Ovary (tissue), 9 donors: Measurements from ENCODE around the gene FAM53B. TPM values are rescaled to one million over a fixed set of nuclear protein-coding genes. Genes with fewer than 3 reads are reported as not detected.

ENCODE experiments used
- DNase-seq, 5 donors: peaks; one replicate each; pipeline ENCODE4 v3.0.0-alpha.2; 2019 to 2020
- H3K27ac ChIP-seq, 2 donors: fragments of 200-600 bp; one replicate each; pipeline versions ENCODE4 v1.5.1 to v1.8.0; 2019 to 2022
- H3K27me3 ChIP-seq: fragments of 200-600 bp; one replicate; pipeline ENCODE4 v1.8.0; 2022
- H3K36me3 ChIP-seq: fragments of 200-600 bp; sonication (generic); one replicate; pipeline ENCODE4 v1.5.1; 2019
- H3K4me1 ChIP-seq: one replicate; pipeline ENCODE4 v1.8.1; 2013; ENCODE audit warnings: mild to moderate bottlenecking, moderate library complexity; ENCODE audit not compliant: insufficient read depth
- H3K4me3 ChIP-seq: fragments of 200-600 bp; sonication (generic); one replicate; pipeline ENCODE4 v1.5.1; 2017
- H3K9me3 ChIP-seq, 2 donors: fragments of 200-600 bp in 1 of 2; sonication (generic) in 1 of 2; one replicate each; pipeline versions ENCODE4 v1.5.1 to v1.8.1; 2013 to 2019; ENCODE audit warnings: mild to moderate bottlenecking in 1 of 2, moderate library complexity in 1 of 2
- CTCF ChIP-seq, 3 donors: fragments of 450-650 bp in 2 of 3; fragments of 200-600 bp in 1 of 3; IDR thresholded peaks; one replicate each; pipeline versions ENCODE4 v1.5.1 to v1.8.0; 2016 to 2022; ENCODE audit warnings: antibody characterized with exemption in 3 of 3, mild to moderate bottlenecking in 1 of 3
- EP300 ChIP-seq: sonication (generic); formaldehyde crosslinking; IDR thresholded peaks from one replicate; pipeline ENCODE4 v1.6.1; 2017; ENCODE audit warnings: antibody characterized with exemption
- POLR2A ChIP-seq: fragments of 450-650 bp; IDR thresholded peaks from one replicate; pipeline ENCODE4 v1.6.1; 2017; ENCODE audit warnings: antibody characterized with exemption, mild to moderate bottlenecking, moderate library complexity
- WGBS, 3 donors: extraction: QIAGEN DNeasy Blood & Tissue Kit in 1 of 3; methylation state at CpG; one replicate each; pipeline versions ENCODE4 v1.1.5 to v1.1.7; 2013 to 2017; 5-methylcytosine and 5-hydroxymethylcytosine counted together
- intact Hi-C, 4 donors: fragments of 100-400 bp; cut with DNase I; formaldehyde crosslinking; loops; one replicate each; pipeline versions ENCODE4 v1.11.0 to v1.15.1; 2022 to 2023
- polyA plus RNA-seq, 2 donors: library from polyadenylated mRNA; stranded (reverse); fragments of 200-250 nt in 1 of 2; fragments of 350-450 nt in 1 of 2; fragmentation: Illumina TruSeq in 1 of 2; extraction: RNeasy Lipid Tissue Mini Kit (QIAGEN cat#74804) in 1 of 2; gene quantifications; one replicate each; pipeline ENCODE4 v1.2.3, GENCODE V29; 2013 to 2014
- total RNA-seq, 7 donors: library from RNA; depleted of rRNA in 2 of 7; stranded (reverse); fragments of >200 nt in 2 of 7; fragmentation: NEBNext Ultra II Directional in 3 of 7; extraction: Animal tissue kit (Norgen Biotek cat#: 25700) in 3 of 7; gene quantifications; one replicate each; pipeline versions ENCODE4 v1.1.0 to v1.2.4, GENCODE V29; 2016 to 2023
- donor health status: DM: no; HTN: no; CAD: no; lungs with moderate emphysema.
- donor health status: DM: no; HTN: no; CAD: no.
- donor health status: Bipolar disorder and iron deficiency.
- donor health status: DM: yes; HTN: yes; CAD: no.
- donor health status: DM: no; HTN: no; CAD: no.
- donor health status: DM: yes; HTN: yes; CAD: no.

Gene FAM53B
- total and polyA plus RNA-seq, 9 donors: 9.7 to 77.6 (median 45.5) TPM

GRCh38 chr10:124678557-124679240 is 65.5 kb downstream of the FAM53B start:
- intact Hi-C loops: no loop called here
- H3K36me3 ChIP-seq: no peaks in the 10 kb centered on the region
- WGBS, 3 donors: 65 to 75% (median 71%) methylated on average over 12 of the region's 12 CpGs
- peaks cover 41% of the 10 kb centered on the region for H3K4me1 ChIP-seq
- TF ChIP-seq EP300 (no peak), CTCF (IDR thresholded peaks at IDR 0.05) (no peak), POLR2A (no peak)
- no peaks in the 10 kb centered on the region for H3K27me3 ChIP-seq
- DNase-seq: no peak
- no peak overlapping the region for H3K4me3 ChIP-seq
- H3K27ac ChIP-seq: no peak overlapping the region
- no peaks in the 10 kb centered on the region for H3K9me3 ChIP-seq

- no peak overlapping the region for H3K4me3 ChIP-seq
- no peak for DNase-seq
- H3K27ac ChIP-seq: no peak overlapping the region
- no peaks in the 10 kb centered on the region for H3K27me3 ChIP-seq
- TF ChIP-seq EP300: no peak
- TF ChIP-seq POLR2A: no peak
- no peak for TF ChIP-seq CTCF (IDR thresholded peaks at IDR 0.05)
- no peaks in the 10 kb centered on the region for H3K36me3 ChIP-seq
- intact Hi-C loops: no loop called here
- no peaks in the 10 kb centered on the region for H3K9me3 ChIP-seq
- H3K4me1 ChIP-seq: peaks cover 41% of the 10 kb centered on the region
- 33 to 44% (median 35%) methylated on average over 10 of the region's 10 CpGs for WGBS, 3 donors
Measured at GRCh38 chr10:124677749-124678556, 66.2 kb downstream of the FAM53B start.

- Histone ChIP-seq H3K27ac (no peak overlapping the region), H3K4me3 (no peak overlapping the region), H3K9me3 (no peaks in the 10 kb centered on the region), H3K36me3 (no peaks in the 10 kb centered on the region), H3K27me3 (no peaks in the 10 kb centered on the region), H3K4me1 (peaks cover 42% of the 10 kb centered on the region)
- no peak for DNase-seq
- intact Hi-C loops: no loop called here
- no peak for TF ChIP-seq CTCF (IDR thresholded peaks at IDR 0.05)
- no peak for TF ChIP-seq EP300
- no peak for TF ChIP-seq POLR2A
- 72 to 80% (median 77%) methylated on average over 10 of the region's 10 CpGs for WGBS, 3 donors
Measured at GRCh38 chr10:124677293-124677699, 66.9 kb downstream of the FAM53B start.

DNA sequence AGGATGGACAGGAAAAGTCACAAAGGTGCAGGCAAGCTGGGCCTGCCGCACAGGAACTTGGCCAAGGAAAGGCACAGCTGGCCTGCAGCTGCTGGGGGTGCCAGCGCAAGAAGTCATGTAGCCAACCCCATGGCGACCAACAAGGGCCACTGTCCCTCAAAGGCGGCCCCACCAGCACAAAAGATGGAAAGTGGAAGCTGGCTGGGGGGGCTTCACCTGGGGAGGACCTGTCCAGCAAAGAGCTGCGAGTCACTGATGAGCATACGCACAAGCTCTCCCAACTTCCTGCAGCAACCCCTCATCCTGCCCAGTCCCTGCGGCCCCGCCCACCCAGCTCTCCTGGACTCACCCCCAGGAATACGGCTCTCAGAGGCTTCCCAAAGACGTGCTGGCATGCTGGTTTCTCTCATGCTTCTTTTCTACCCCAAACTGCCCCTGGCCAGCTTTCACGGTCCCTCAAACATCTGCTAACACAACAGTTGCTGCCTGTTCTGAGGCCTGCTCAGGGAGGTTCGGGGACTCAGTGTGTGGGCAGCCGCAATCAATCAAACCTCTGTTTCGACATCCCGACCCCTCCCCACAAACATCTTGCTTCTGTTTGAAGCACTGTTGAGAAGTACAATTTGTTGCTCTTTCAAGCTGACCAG is 67.6 kb downstream of the FAM53B start:
- no peak for DNase-seq
- Histone ChIP-seq H3K4me3 (no peak overlapping the region), H3K27ac (no peak overlapping the region), H3K36me3 (no peaks in the 10 kb centered on the region), H3K4me1 (peaks cover 45% of the 10 kb centered on the region), H3K27me3 (no peaks in the 10 kb centered on the region), H3K9me3 (no peaks in the 10 kb centered on the region)
- no peak for TF ChIP-seq CTCF (IDR thresholded peaks at IDR 0.05)
- no peak for TF ChIP-seq EP300
- no peak for TF ChIP-seq POLR2A
- WGBS, 3 donors: 41 to 52% (median 48%) methylated on average over 15 of the region's 15 CpGs
- intact Hi-C loops: no loop called here
